ENCODE results near the gene AGAP1.

GRCh38 chr2:235594964-235595363, 101.1 kb downstream of the AGAP1 start:
- no peak for TF ChIP-seq EZH2 (IDR thresholded peaks at IDR 0.05; ENCODE audit: borderline replicate concordance, insufficient read depth, low read length, poor library complexity, severe bottlenecking)
- no peak for TF ChIP-seq POLR2AphosphoS5 (IDR thresholded peaks at IDR 0.05)
- TF ChIP-seq RAD21 (conservative IDR thresholded peaks at IDR 0.05): no peak

Data from neural cell (in vitro differentiated cells).